Small intestine (tissue), 7 donors: Measurements from ENCODE around the gene ALG10. TPM values are rescaled to one million over a fixed set of nuclear protein-coding genes. Genes with fewer than 3 reads are reported as not detected.

Experiments
- DNase-seq, 2 donors: peaks; one replicate each; pipeline versions ENCODE4 v3.0.0 to v3.0.0-alpha.2; 2013
- FAIRE-seq: peaks from 2 replicates; lab custom pipeline; 2012; peaks lifted over from hg19 to GRCh38; lab: Jason Lieb, UNC
- H3K27ac ChIP-seq, 3 donors: one replicate each; pipeline ENCODE4 v1.5.1; 2013; ENCODE audit warnings: low read length in 2 of 3, mild to moderate bottlenecking in 2 of 3, control low read depth in 1 of 3, inconsistent platforms in 1 of 3, low read depth in 1 of 3, moderate library complexity in 1 of 3
- H3K27me3 ChIP-seq, 3 donors: one replicate each; pipeline ENCODE4 v1.6.1; 2013; ENCODE audit warnings: low read length in 3 of 3, inconsistent platforms in 1 of 3; ENCODE audit not compliant: control insufficient read depth in 3 of 3, insufficient read depth in 3 of 3
- H3K36me3 ChIP-seq, 3 donors: one replicate each; pipeline ENCODE4 v1.6.1; 2013; ENCODE audit warnings: low read length in 3 of 3, inconsistent platforms in 1 of 3, low read depth in 1 of 3, mild to moderate bottlenecking in 1 of 3, moderate library complexity in 1 of 3; ENCODE audit not compliant: control insufficient read depth in 3 of 3, insufficient read depth in 2 of 3
- H3K4me1 ChIP-seq, 3 donors: one replicate each; pipeline ENCODE4 v1.6.1; 2013; ENCODE audit warnings: low read length in 2 of 3, inconsistent platforms in 1 of 3, low read depth in 1 of 3, mild to moderate bottlenecking in 1 of 3, moderate library complexity in 1 of 3; ENCODE audit not compliant: control insufficient read depth in 3 of 3, insufficient read depth in 2 of 3
- H3K4me3 ChIP-seq, 3 donors: one replicate each; pipeline ENCODE4 v1.5.1; 2013; ENCODE audit warnings: low read length in 3 of 3, control low read depth in 1 of 3, inconsistent platforms in 1 of 3, low read depth in 1 of 3, mild to moderate bottlenecking in 1 of 3, moderate library complexity in 1 of 3
- H3K9me3 ChIP-seq, 2 donors: one replicate each; pipeline ENCODE4 v1.6.1; 2013; ENCODE audit warnings: low read depth in 1 of 2, low read length in 1 of 2; ENCODE audit not compliant: control insufficient read depth in 2 of 2, insufficient read depth in 1 of 2
- WGBS, 3 donors: extraction: QIAGEN DNeasy Blood & Tissue Kit; methylation state at CpG; one replicate each; pipeline ENCODE4 v1.1.7; 2013; 5-methylcytosine and 5-hydroxymethylcytosine counted together
- polyA plus RNA-seq, 4 donors: library from polyadenylated mRNA; stranded (reverse) in 3 of 4; unstranded in 1 of 4; fragments of 200-250 nt in 3 of 4; fragments of 120-200 nt in 1 of 4; gene quantifications; one replicate each; pipeline versions ENCODE4 v1.2.1 to v1.2.3, GENCODE V29; 2013
- donor health status: healthy with polysubstance abuse.
- donor health status: control.
- donor health status: control.
- donor health status: Bipolar disorder and iron deficiency.
- donor health status: healthy.

Gene ALG10
- polyA plus RNA-seq, 4 donors, result 0.45 to 7.3 (median 1.5) TPM

GRCh38 chr12:34051486-34051885 is 29.2 kb downstream of the ALG10 start:
- Histone ChIP-seq H3K27me3 (no peaks in the 10 kb centered on the region), H3K36me3 (no peaks in the 10 kb centered on the region), H3K4me1 (no peaks in the 10 kb centered on the region), H3K4me3 (no peak overlapping the region), H3K27ac (no peak overlapping the region), H3K9me3 (peaks cover 0 to 28% of the 10 kb centered on the region in 2 donors)
- WGBS, 3 donors, result 59 to 72% (median 64%) methylated on average over 1 of the region's 1 CpG
- DNase-seq, result no peak
- no peak for FAIRE-seq

GRCh38 chr12:34054938-34055337 is 32.6 kb downstream of the ALG10 start:
- DNase-seq (no peak), FAIRE-seq (no peak)
- no peaks in the 10 kb centered on the region for H3K4me1 ChIP-seq
- H3K27ac ChIP-seq, result no peak overlapping the region
- H3K36me3 ChIP-seq, result no peaks in the 10 kb centered on the region
- H3K9me3 ChIP-seq, result peaks cover 0 to 8% of the 10 kb centered on the region in 2 donors
- no peak overlapping the region for H3K4me3 ChIP-seq
- WGBS, 3 donors, result 24 to 35% (median 28%) methylated on average over 1 of the region's 1 CpG
- no peaks in the 10 kb centered on the region for H3K27me3 ChIP-seq
